Breast epithelium (tissue), 4 donors: Measurements from ENCODE around the gene TPCN2. TPM values are rescaled to one million over a fixed set of nuclear protein-coding genes. Genes with fewer than 3 reads are reported as not detected.
A peak's percentile ranks its signal among the peaks of the same experiment; 100 is the strongest.

Experiments
- DNase-seq, 2 donors: peaks; one replicate each; pipeline ENCODE4 v3.0.0-alpha.2; 2019; ENCODE audit warnings: low spot score in 2 of 2
- H3K27ac ChIP-seq, 2 donors: fragments of 200-600 bp; sonication (generic) in 1 of 2; one replicate each; pipeline ENCODE4 v1.5.1; 2016 to 2019; ENCODE audit warnings: mild to moderate bottlenecking in 1 of 2
- H3K27me3 ChIP-seq, 2 donors: fragments of 200-600 bp; sonication (generic) in 1 of 2; one replicate each; pipeline versions ENCODE4 v1.5.1 to v1.6.0; 2017 to 2019; ENCODE audit warnings: control low read depth in 1 of 2, mild to moderate bottlenecking in 1 of 2
- H3K36me3 ChIP-seq: fragments of 200-600 bp; one replicate; pipeline ENCODE4 v1.5.1; 2019
- H3K4me1 ChIP-seq, 2 donors: fragments of 200-600 bp; sonication (generic); one replicate each; pipeline ENCODE4 v1.5.1; 2016 to 2019; ENCODE audit warnings: control low read depth in 1 of 2
- H3K4me3 ChIP-seq, 3 donors: fragments of 200-600 bp; sonication (generic); 1 replicate in 2 of 3; 2 replicates in 1 of 3; pipeline ENCODE4 v1.5.1; 2016 to 2019; ENCODE audit warnings: mild to moderate bottlenecking in 3 of 3, moderate library complexity in 2 of 3
- H3K9me3 ChIP-seq, 2 donors: fragments of 200-600 bp; sonication (generic) in 1 of 2; one replicate each; pipeline ENCODE4 v1.5.1; 2016 to 2019; ENCODE audit warnings: control low read depth in 1 of 2
- POLR2A ChIP-seq: fragments of 450-650 bp; IDR thresholded peaks from one replicate; pipeline ENCODE4 v1.6.1; 2016; ENCODE audit warnings: antibody characterized with exemption, mild to moderate bottlenecking, moderate library complexity
- POLR2AphosphoS5 ChIP-seq, 3 donors: sonication (generic); formaldehyde crosslinking; IDR thresholded peaks; one replicate each; pipeline ENCODE4 v1.6.1; 2017; ENCODE audit warnings: antibody characterized with exemption in 3 of 3
- intact Hi-C: fragments of 100-400 bp; cut with DNase I; formaldehyde crosslinking; loops from one replicate; pipeline ENCODE4 v1.15.1; 2023; ENCODE audit warnings: low total_unique reads
- total RNA-seq, 3 donors: library from RNA; depleted of rRNA; stranded (reverse); fragments of >200 nt; gene quantifications; one replicate each; pipeline ENCODE4 v1.1.0, GENCODE V29; 2016
- TF ChIP-seq, protein P1 (sequence below), 3 donors: fragments of 450-650 bp; IDR thresholded peaks; one replicate each; pipeline ENCODE4 v1.5.1; 2016 to 2017; ENCODE audit warnings: antibody characterized with exemption in 3 of 3, mild to moderate bottlenecking in 3 of 3, moderate library complexity in 3 of 3

Gene TPCN2
- total RNA-seq, 3 donors from 2014 or later = 13.0 to 18.0 (median 13.8) TPM

GRCh38 chr11:69049490-69049867 lies 747 bp downstream of the TPCN2 start:
- H3K36me3 ChIP-seq = no peaks in the 10 kb centered on the region
- H3K4me3 ChIP-seq = peak overlapping the region; percentile 87 to 97 (median 94)
- H3K27ac ChIP-seq = peak overlapping the region; percentile 83 to 89
- peaks cover 0 to 7% of the 10 kb centered on the region in 2 donors for H3K4me1 ChIP-seq
- no peaks in the 10 kb centered on the region for H3K9me3 ChIP-seq
- TF ChIP-seq POLR2AphosphoS5 (IDR thresholded peaks at IDR 0.05) (no peak), POLR2A (no peak)
- TF ChIP-seq, protein P1, sequence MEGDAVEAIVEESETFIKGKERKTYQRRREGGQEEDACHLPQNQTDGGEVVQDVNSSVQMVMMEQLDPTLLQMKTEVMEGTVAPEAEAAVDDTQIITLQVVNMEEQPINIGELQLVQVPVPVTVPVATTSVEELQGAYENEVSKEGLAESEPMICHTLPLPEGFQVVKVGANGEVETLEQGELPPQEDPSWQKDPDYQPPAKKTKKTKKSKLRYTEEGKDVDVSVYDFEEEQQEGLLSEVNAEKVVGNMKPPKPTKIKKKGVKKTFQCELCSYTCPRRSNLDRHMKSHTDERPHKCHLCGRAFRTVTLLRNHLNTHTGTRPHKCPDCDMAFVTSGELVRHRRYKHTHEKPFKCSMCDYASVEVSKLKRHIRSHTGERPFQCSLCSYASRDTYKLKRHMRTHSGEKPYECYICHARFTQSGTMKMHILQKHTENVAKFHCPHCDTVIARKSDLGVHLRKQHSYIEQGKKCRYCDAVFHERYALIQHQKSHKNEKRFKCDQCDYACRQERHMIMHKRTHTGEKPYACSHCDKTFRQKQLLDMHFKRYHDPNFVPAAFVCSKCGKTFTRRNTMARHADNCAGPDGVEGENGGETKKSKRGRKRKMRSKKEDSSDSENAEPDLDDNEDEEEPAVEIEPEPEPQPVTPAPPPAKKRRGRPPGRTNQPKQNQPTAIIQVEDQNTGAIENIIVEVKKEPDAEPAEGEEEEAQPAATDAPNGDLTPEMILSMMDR (IDR thresholded peaks at IDR 0.05) = no peak
- no peaks in the 10 kb centered on the region for H3K27me3 ChIP-seq
- intact Hi-C loops = no loop called here
- no peak for DNase-seq

GRCh38 chr11:69050592-69051380 lies 2.1 kb downstream of the TPCN2 start:
- TF ChIP-seq, protein P1 (IDR thresholded peaks at IDR 0.05) = no peak
- TF ChIP-seq POLR2A (no peak), POLR2AphosphoS5 (IDR thresholded peaks at IDR 0.05) (no peak)
- Histone ChIP-seq H3K4me3 (peak overlapping the region in 1 of 3 donors; percentile 25), H3K27ac (peak overlapping the region in 1 of 2 donors; percentile 89), H3K36me3 (no peaks in the 10 kb centered on the region), H3K9me3 (no peaks in the 10 kb centered on the region), H3K27me3 (no peaks in the 10 kb centered on the region), H3K4me1 (peaks cover 0 to 7% of the 10 kb centered on the region in 2 donors)
- intact Hi-C loops = no loop called here
- DNase-seq = no peak

GRCh38 chr11:69051381-69052342 lies 2.9 kb downstream of the TPCN2 start:
- Histone ChIP-seq H3K9me3 (no peaks in the 10 kb centered on the region), H3K4me3 (no peak overlapping the region), H3K27ac (peak overlapping the region in 1 of 2 donors; percentile 89), H3K4me1 (peaks cover 0 to 7% of the 10 kb centered on the region in 2 donors), H3K27me3 (no peaks in the 10 kb centered on the region), H3K36me3 (no peaks in the 10 kb centered on the region)
- DNase-seq = no peak
- intact Hi-C loops = no loop called here
- no peak for TF ChIP-seq POLR2A
- TF ChIP-seq, protein P1 (IDR thresholded peaks at IDR 0.05) = no peak
- no peak for TF ChIP-seq POLR2AphosphoS5 (IDR thresholded peaks at IDR 0.05)

GRCh38 chr11:69052343-69053168 lies 3.8 kb downstream of the TPCN2 start:
- H3K9me3 ChIP-seq = no peaks in the 10 kb centered on the region
- peak overlapping the region in 1 of 2 donors; percentile 4 for H3K27ac ChIP-seq
- TF ChIP-seq POLR2A = no peak
- TF ChIP-seq, protein P1 (IDR thresholded peaks at IDR 0.05) = no peak
- no peak for TF ChIP-seq POLR2AphosphoS5 (IDR thresholded peaks at IDR 0.05)
- H3K4me3 ChIP-seq = no peak overlapping the region
- H3K36me3 ChIP-seq = no peaks in the 10 kb centered on the region
- intact Hi-C loops = no loop called here
- no peak for DNase-seq
- peaks cover 0 to 7% of the 10 kb centered on the region in 2 donors for H3K4me1 ChIP-seq
- no peaks in the 10 kb centered on the region for H3K27me3 ChIP-seq
